Measurements from ENCODE around the gene FOSL2.

FOSL2 gene

GRCh38 chr2:28392297-28393113, at the start of gene FOSL2:
Gene FOSL2 (plus strand): TSS chr2:28392858. CDS start chr2:28393721, 863 bp downstream.
- DNase-seq: peak; percentile 97

- no peak for DNase-seq
Measured at GRCh38 chr2:28343184-28343942, 49.3 kb upstream of the FOSL2 start.

GRCh38 chr2:28343971-28344715, 48.5 kb upstream of the FOSL2 start:
- no peak for DNase-seq

GRCh38 chr2:28344756-28345373, 47.8 kb upstream of the FOSL2 start:
- no peak for DNase-seq

- DNase-seq: no peak
Measured at GRCh38 chr2:28345619-28346018, 47.0 kb upstream of the FOSL2 start.

DNA sequence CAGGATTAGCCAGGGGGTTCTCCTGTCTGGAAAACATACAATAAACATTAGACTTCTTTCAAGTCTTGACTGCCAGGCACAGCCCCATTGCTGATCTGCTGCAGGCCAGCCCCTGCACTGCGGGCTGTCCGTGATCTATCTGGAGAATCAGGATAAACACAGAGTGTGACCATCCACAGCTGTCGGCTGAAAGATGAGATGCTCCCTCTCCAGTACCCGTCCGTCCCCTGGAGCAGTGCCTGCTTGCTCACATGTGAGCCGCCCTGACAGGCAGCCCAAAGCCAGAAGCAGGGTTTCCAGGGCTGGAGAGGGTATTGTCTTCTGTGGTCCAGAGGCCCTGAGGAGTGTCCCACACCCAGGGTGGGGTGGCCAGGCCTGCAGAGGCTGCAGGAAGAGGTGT, 46.1 kb upstream of the FOSL2 start:
- no peak for DNase-seq

GRCh38 chr2:28347193-28347592, 45.5 kb upstream of the FOSL2 start:
- DNase-seq: no peak

DNA sequence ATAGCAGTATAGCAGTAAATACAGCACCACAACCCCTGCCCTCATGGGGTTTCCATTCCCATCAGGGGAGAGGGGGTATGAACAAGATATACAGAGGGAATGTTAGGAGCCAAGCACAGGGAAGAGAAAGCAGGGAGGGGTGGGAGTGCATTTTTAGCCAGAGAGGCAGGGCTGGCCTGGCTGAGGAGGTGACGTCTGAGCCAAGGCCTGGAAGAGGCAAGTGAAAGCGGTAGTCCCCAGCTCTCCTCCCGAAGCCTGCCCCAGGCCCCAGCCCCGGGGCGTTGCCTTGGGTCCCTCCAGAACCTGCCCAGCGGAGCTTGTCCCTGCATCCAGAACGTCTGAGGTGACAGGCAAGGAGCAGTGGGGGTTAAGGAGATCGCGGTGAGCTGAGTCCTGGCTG, 45.1 kb upstream of the FOSL2 start:
- no peak for DNase-seq

DNA sequence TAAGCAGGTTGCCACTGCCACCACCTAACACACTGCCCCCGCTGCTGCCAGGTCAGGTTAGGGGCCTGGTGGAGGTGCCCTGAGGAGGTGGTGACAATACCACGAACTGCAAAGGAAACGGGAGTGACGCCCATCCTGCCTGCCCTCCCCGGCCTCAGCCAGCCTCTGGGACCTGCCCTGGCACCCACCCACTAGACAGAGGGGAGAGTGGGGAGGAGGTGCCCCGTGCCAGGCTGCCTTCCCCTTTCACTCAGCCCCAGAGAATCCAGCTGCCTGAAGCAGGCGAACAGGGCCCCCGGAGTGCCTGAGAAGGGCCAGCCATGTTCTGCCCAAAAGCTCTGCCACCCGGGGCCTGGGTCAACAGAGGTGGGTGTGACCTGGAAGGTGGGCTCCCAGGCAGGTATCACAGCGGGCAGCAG, 44.5 kb upstream of the FOSL2 start:
- peak; percentile 79 for DNase-seq

DNA sequence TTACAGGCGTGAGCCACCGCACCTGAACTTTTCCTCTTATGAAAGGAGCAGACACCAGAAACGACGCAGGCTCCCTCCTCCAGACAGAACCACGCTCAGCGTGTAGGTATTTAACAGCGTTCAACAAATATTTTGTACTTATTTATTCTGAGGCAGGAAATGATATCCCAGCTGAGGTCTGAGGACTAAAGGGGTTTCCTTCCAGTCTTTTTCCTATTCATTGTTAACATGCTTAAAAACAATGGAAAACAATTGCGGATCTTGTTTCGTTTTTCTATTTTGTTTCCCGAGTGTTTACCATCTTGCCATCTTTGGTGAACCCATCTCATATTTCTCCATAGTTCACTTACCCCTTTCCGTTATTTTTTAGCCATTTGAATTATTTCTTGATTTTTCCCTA, 43.7 kb upstream of the FOSL2 start:
- no peak for DNase-seq

DNA sequence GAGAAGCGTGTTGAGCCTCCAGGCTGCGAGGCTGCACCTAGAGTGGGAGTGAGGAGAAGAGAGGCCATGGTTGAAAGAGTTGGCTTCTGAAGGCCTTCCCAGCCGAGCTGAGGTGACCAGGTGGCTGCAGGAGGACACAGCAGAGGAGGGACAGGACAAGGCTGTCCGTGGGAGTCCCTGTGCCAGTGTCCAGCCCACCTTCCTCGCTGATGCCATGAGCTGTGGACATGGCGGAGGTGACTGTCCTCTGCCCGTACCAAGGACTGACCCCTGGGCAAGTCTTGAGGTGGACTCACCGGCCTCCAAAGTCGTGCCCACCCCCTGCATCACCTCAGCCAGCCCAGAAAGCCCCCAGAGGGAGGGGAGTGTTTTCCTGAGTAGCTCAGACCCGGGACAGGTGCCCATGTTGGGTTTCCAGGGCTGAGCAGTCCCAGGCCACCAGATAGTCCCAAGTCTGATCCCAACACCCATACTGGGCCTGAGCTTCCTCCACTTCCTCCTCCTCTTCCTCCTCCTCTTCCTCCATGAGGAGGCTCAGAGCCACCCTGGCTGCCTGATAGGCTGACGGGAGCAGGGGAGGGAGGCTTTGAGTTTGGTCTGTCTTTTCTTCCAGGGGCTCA, 43.0 kb upstream of the FOSL2 start:
- no peak for DNase-seq

- DNase-seq: no peak
Measured at GRCh38 chr2:28350196-28350595, 42.5 kb upstream of the FOSL2 start.

- DNase-seq: no peak
Measured at GRCh38 chr2:28350791-28351285, 41.8 kb upstream of the FOSL2 start.

- DNase-seq: no peak
Measured at GRCh38 chr2:28351621-28352020, 41.0 kb upstream of the FOSL2 start.

GRCh38 chr2:28352104-28352503, 40.6 kb upstream of the FOSL2 start:
- no peak for DNase-seq

- no peak for DNase-seq
Measured at GRCh38 chr2:28352610-28353195, 40.0 kb upstream of the FOSL2 start.

GRCh38 chr2:28354920-28355520, 37.6 kb upstream of the FOSL2 start:
- no peak for DNase-seq

GRCh38 chr2:28355521-28356094, 37.0 kb upstream of the FOSL2 start:
- DNase-seq: no peak

DNA sequence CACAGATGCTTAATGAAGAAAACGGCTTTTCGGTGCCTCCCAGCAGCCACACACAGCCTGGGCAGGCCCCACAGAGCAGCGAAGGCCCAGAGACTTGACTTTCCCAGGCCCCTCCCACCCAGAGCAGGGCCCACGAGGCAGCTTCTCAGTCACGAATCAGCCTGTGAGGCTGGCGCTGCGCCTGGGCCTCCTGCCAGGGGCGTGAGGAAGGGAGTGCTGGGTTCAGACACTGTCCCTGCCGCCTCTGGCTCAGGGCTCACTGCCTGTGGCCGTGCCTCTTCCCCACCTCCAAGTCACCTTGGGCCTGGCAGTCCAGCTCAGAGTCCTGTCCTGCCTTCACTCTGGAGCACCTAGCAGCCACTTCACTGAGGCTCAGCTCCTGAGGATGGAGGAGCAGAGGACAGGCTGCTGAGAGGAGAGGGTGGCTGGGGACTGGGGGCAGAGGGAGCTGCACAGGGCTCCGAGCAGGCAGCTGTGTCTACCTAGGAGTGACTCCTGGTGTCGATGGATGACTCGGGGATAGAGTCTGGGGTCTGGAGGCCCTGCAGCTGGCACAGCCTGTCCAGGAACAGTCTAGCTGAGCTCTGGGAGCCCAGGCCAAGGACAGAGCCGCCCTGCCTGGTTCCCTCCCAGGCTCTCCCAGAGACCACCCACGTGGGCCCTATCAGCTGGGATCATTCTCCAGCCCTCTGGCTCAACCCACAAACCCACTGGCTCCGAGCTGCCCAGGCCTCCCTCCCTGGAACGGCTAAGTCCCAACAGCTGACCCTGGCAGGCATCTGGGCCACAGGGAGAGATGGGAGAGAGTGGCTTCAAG, 36.4 kb upstream of the FOSL2 start:
- DNase-seq: peak; percentile 47 to 59

DNA sequence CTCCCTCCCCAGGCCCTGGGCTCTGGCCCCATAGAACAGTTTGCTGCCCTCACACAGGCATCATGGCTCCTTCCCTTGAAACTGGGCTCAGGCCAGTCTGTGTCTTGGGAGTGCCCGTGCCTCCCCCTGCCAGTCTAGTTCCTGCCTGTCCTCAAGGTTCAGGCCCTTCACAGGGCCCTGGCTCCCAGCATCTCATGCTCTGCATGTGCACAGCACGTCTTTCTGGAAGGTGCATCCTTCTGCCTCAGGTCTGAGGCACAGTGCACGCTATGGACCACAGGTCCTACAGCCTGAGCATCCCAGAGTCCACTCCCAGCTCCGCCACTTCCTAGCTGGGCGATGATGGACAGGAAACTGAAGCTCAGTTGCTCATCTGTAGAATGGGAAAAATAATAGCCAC, 35.6 kb upstream of the FOSL2 start:
- no peak for DNase-seq
